ENCODE data around the gene MAP3K3.

Gene MAP3K3

DNA sequence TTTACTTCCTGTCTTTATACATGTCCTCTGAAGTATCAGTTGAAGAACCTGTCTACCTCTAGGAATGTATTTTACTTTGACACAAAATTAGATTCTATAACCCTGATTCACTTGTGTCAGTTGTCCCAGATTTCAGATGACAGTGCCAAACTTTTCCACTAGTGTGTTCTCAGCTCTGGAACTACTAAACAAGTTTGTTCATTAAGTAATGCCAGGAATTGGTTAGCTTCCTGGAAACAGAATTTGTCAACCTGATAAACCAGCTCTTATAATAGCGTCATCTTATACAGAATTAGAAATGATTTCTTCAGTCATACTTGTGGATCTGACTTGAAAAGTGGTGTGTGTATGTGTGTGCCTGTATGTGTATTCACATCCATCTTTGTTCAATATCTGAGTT, 7.4 kb downstream of the MAP3K3 start:
- Mint-ChIP-seq H3K27me3 (no peaks in the 10 kb centered on the region), H3K4me3 (no peak overlapping the region), H3K36me3 (ENCODE audit: insufficient read depth) (peaks cover 28% of the 10 kb centered on the region), H3K4me1 (ENCODE audit: low read depth in 2 of 2) (peaks cover 32 to 36% of the 10 kb centered on the region in 2 donors), H3K9me3 (no peaks in the 10 kb centered on the region), H3K27ac (no peak overlapping the region)
- no peak for DNase-seq
- ATAC-seq (replicated peaks) = no peak

DNA sequence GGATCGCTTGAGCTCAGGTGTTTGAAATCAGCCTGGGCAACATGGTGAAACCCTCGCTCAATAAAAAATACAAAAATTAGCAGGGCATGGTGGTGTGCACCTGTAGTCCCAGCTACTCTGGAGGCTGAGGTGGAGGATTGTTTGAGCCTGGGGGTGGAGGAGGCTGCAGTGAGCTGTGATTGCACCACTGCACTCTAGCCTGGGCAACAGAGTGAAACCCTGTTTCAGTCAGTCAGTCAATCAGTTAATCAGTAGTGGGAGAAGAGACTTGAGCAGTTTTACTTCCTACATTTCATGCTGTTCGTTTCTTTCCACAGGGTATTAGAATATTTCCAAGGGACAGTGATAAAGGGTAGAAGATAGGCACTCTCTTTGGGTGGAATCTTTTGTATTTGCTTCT, 8.8 kb downstream of the MAP3K3 start:
- Mint-ChIP-seq H3K4me1 (ENCODE audit: low read depth in 2 of 2) (peaks cover 28 to 29% of the 10 kb centered on the region in 2 donors), H3K4me3 (no peak overlapping the region), H3K9me3 (no peaks in the 10 kb centered on the region), H3K27ac (no peak overlapping the region), H3K36me3 (ENCODE audit: insufficient read depth) (peaks cover 37% of the 10 kb centered on the region), H3K27me3 (no peaks in the 10 kb centered on the region)
- no peak for DNase-seq
- no peak for ATAC-seq (replicated peaks)

DNA sequence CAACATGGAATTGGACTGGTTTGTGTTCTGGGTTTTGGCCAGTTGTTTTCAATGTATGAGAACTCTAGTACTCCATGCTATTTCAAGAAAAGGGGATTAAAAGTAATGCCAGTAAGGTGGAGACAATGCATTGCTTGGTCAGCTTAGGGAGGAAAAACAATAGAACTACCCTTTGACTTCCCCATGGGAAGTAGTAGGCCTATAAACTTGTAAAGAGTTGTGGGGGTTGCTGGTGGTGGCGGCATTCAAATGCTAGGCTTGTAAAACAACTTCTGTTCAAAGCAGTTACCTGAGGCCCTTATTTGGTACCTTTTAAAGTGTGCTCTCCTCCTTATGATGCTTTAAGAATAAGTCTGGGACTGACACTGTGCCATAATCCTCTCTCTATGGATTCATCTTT, 9.4 kb downstream of the MAP3K3 start:
- peaks cover 26 to 27% of the 10 kb centered on the region in 2 donors for H3K4me1 Mint-ChIP-seq (ENCODE audit: low read depth in 2 of 2)
- ATAC-seq (replicated peaks) (no peak), DNase-seq (no peak)
- H3K27me3 Mint-ChIP-seq = no peaks in the 10 kb centered on the region
- H3K9me3 Mint-ChIP-seq = no peaks in the 10 kb centered on the region
- H3K36me3 Mint-ChIP-seq (ENCODE audit: insufficient read depth) = peaks cover 43% of the 10 kb centered on the region
- no peak overlapping the region for H3K4me3 Mint-ChIP-seq
- H3K27ac Mint-ChIP-seq = no peak overlapping the region

DNA sequence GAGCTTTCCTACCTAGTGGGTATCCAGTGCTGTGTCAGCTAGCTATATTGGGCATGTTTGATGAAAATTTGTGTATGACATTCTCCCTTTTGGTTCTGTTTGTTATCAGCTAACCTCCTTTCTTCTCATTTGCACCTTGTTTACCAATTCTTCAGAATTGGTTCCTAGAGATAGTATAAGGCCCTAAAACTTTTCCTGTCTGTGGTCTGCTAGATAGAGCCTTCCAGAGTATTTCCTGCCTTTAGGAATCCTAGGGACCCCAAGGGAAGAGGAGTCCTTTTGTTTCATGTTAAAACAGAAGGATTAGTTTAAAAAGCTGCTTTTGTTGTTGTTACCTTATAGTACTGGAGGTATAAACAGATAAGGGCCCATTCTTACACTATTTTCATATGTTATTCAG, 11.5 kb downstream of the MAP3K3 start:
- Mint-ChIP-seq H3K36me3 (ENCODE audit: insufficient read depth) (peaks cover 47% of the 10 kb centered on the region), H3K27ac (peak overlapping the region in 1 of 2 donors; percentile 21), H3K4me3 (no peak overlapping the region), H3K27me3 (no peaks in the 10 kb centered on the region), H3K9me3 (no peaks in the 10 kb centered on the region), H3K4me1 (ENCODE audit: low read depth in 2 of 2) (peaks cover 16 to 22% of the 10 kb centered on the region in 2 donors)
- ATAC-seq (replicated peaks) (no peak), DNase-seq (no peak)

DNA sequence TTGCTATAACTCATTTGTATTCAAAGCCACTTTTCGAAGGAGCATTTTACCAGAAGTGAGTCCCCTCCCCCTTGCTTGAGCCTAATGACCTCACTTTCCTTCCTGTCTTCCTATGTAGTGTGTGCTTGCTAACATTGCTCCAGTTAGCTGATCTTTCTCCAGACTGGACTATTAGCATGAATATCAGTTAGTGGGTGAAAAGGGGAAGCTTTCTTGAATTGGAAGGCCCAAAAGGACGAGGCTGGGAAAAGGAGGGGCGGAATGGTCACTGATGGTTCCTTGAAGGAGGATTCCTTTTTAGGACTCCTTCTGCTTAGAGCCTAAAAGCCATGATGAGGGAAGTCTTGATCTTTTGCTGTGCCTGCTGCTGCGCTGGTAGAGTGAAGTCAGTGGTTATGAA, 11.9 kb downstream of the MAP3K3 start:
- peak overlapping the region in 1 of 2 donors; percentile 21 for H3K27ac Mint-ChIP-seq
- H3K27me3 Mint-ChIP-seq = no peaks in the 10 kb centered on the region
- H3K36me3 Mint-ChIP-seq (ENCODE audit: insufficient read depth) = peaks cover 43% of the 10 kb centered on the region
- H3K4me1 Mint-ChIP-seq (ENCODE audit: low read depth in 2 of 2) = peaks cover 18 to 25% of the 10 kb centered on the region in 2 donors
- H3K9me3 Mint-ChIP-seq = no peaks in the 10 kb centered on the region
- H3K4me3 Mint-ChIP-seq = no peak overlapping the region
- DNase-seq (no peak), ATAC-seq (replicated peaks) (no peak)

DNA sequence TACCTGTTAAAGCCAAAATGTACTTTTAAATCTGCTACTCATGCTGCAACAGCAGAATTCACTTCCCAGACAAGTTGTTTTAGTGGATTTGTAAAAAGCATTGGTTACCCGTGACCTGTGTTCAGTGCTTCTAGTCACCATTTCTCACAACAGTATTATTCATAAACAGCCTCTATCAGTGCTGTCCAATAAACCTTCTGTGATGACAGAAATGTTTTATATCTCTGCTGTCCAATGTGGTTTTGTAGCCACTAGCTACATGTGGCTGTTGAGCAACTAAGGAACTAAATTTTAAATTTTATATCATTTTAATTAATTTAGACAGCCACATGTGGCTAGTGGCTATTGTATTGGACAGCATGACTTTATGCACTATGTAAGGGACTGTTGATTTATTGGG, 12.6 kb downstream of the MAP3K3 start:
- ATAC-seq (replicated peaks) = no peak
- peaks cover 41% of the 10 kb centered on the region for H3K36me3 Mint-ChIP-seq (ENCODE audit: insufficient read depth)
- H3K27ac Mint-ChIP-seq = no peak overlapping the region
- peaks cover 19 to 24% of the 10 kb centered on the region in 2 donors for H3K4me1 Mint-ChIP-seq (ENCODE audit: low read depth in 2 of 2)
- no peaks in the 10 kb centered on the region for H3K27me3 Mint-ChIP-seq
- H3K4me3 Mint-ChIP-seq = no peak overlapping the region
- DNase-seq = no peak
- no peaks in the 10 kb centered on the region for H3K9me3 Mint-ChIP-seq

DNA sequence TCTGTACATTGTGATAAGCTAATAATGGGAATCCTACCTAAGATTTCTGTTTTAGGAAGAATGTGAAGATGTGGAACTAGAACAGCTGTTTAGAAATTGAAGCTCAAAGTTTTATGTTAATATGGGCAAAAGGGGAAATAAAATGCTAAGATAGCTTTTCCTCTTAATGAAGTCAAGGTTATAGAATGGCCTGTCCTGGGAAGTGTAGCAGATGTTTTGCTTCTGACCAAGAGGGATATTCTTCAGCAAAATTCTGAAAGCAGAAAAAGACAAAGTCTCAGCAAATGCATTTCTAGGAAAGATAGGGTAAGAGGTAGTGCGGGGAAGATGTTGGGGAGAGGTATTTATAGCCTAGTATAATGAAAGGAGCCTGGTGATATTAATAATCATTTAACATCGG, 13.1 kb downstream of the MAP3K3 start:
- no peak overlapping the region for H3K27ac Mint-ChIP-seq
- H3K4me1 Mint-ChIP-seq (ENCODE audit: low read depth in 2 of 2) = peaks cover 21 to 26% of the 10 kb centered on the region in 2 donors
- no peaks in the 10 kb centered on the region for H3K9me3 Mint-ChIP-seq
- H3K36me3 Mint-ChIP-seq (ENCODE audit: insufficient read depth) = peaks cover 43% of the 10 kb centered on the region
- H3K4me3 Mint-ChIP-seq = no peak overlapping the region
- DNase-seq = no peak
- ATAC-seq (replicated peaks) = no peak
- no peaks in the 10 kb centered on the region for H3K27me3 Mint-ChIP-seq

DNA sequence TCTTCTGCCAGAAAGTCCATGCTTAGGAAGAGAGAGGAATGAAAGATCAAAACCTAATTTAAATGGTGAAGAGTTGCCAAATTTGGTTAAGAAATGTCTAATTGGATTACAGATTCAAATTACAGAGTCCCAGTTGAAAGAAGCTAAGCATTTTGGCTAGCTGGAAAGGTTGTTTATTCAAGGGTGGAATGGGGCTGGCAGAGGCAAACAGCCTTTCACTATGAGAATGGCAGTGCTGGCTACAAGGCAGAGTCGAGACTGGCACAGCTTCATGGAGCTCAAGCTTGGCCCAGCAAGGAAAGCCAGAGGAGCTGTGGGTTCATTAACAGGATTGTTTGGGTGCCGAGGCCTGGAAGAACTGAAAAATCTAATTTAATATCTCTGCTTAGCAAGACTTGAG, 13.6 kb downstream of the MAP3K3 start:
- Mint-ChIP-seq H3K4me1 (ENCODE audit: low read depth in 2 of 2) (peaks cover 19 to 24% of the 10 kb centered on the region in 2 donors), H3K4me3 (no peak overlapping the region), H3K27me3 (no peaks in the 10 kb centered on the region), H3K36me3 (ENCODE audit: insufficient read depth) (peaks cover 41% of the 10 kb centered on the region), H3K27ac (no peak overlapping the region), H3K9me3 (no peaks in the 10 kb centered on the region)
- no peak for DNase-seq
- no peak for ATAC-seq (replicated peaks)

DNA sequence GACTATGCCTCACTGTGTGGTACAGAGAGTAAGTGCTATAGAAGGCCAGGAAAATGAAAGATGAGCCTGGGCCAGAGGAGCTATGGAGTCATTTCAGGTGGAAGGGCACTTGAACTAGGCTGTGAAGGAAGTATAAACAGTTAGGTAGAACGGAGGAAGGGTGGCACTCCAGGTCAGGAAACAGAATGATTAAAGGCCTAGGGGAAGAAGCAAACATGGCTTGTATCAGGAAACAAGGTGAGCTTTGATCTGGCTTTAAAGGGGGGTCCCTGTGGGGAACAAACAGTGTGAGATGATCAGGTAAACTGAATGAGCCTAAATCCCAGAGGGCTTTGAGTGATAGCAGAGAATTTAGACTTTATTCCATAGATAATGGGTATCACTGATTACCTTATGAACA, 16.9 kb downstream of the MAP3K3 start:
- H3K27ac Mint-ChIP-seq = peak overlapping the region in 1 of 2 donors; percentile 44
- DNase-seq = no peak
- H3K36me3 Mint-ChIP-seq (ENCODE audit: insufficient read depth) = peaks cover 31% of the 10 kb centered on the region
- no peak for ATAC-seq (replicated peaks)
- H3K4me1 Mint-ChIP-seq (ENCODE audit: low read depth in 2 of 2) = peaks cover 13 to 16% of the 10 kb centered on the region in 2 donors
- H3K9me3 Mint-ChIP-seq = no peaks in the 10 kb centered on the region
- no peak overlapping the region for H3K4me3 Mint-ChIP-seq
- no peaks in the 10 kb centered on the region for H3K27me3 Mint-ChIP-seq

DNA sequence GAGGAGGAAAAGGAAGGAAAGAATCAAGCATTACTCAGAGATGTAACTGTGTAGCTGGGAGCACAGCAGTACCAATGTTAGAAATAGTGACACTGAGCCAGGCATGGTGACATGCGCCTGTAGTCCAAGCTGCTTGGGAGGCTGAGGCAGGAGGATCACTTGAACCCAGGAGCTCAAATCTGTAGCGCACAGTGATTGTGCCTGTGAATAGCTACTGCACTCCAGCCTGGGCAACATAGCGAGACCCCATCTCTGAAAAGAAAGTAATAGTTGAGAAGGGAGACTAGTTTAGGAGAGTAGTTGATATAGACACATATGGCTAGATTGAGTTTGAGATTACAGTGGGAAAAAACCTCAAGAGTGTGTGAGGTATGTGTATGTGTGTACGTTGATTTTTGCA, 17.8 kb downstream of the MAP3K3 start:
- Mint-ChIP-seq H3K4me3 (no peak overlapping the region), H3K27me3 (no peaks in the 10 kb centered on the region), H3K9me3 (no peaks in the 10 kb centered on the region), H3K4me1 (ENCODE audit: low read depth in 2 of 2) (peaks cover 10 to 20% of the 10 kb centered on the region in 2 donors), H3K27ac (no peak overlapping the region), H3K36me3 (ENCODE audit: insufficient read depth) (peaks cover 26% of the 10 kb centered on the region)
- DNase-seq (no peak), ATAC-seq (replicated peaks) (no peak)

DNA sequence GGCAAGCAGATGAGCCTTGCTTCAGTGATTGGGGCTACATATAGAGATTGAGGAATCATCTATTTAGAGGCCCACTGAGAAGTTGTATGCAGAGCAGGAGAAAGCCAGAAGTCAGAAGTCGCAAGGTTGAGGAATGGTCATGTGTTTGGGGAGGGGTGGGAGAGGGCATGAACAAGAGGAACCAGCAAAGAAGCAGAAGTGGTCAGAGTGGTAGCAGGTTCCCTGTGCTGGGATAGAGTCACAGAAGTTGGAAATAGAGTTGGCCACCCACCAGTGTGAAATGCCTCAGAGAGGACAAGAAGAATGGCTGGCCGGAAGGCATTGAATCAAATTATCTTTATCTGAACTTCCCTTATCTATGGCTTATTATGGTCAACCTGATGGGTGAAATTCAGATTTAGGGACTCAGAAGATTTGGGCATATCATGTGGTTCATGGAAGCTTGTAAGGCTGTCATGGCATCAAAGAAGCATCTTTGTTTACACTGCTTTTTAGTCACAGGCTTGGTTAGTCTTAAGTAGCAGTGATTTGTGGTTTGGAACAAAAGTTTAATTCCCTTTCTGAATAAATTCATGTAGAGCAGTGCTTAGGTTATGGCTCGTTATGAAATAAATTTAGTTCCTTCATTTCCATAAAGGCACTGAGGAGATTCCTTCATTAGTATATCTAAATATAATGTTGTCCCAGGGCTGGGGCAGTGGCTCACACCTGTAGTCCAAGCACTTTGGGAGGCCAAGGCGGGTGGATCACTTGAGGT, 19.7 kb downstream of the MAP3K3 start:
- DNase-seq (no peak), ATAC-seq (replicated peaks) (peak; percentile 31)
- Mint-ChIP-seq H3K4me1 (ENCODE audit: low read depth in 2 of 2) (peaks cover 9 to 18% of the 10 kb centered on the region in 2 donors), H3K36me3 (ENCODE audit: insufficient read depth) (peaks cover 13% of the 10 kb centered on the region), H3K9me3 (no peaks in the 10 kb centered on the region), H3K27me3 (no peaks in the 10 kb centered on the region), H3K27ac (peak overlapping the region in 1 of 2 donors; percentile 15), H3K4me3 (no peak overlapping the region)

DNA sequence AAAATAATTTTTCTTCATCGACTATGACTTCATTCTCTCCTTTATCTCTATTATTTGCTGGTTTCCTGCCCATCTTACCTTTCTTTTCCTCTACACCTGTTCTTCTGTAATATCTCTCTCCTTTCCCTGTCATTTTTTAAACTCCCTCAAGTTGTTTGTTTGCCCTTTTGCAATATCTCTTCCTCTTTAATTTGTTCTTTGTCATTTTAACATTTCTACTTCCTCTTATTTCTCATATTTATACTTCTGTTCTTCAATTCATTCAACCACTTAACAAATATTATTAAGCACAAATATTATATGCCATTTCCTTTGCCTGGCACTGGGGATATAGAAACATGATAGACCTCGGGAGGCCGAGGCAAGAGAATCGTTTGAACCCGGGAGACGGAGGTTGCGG, 22.6 kb downstream of the MAP3K3 start:
- no peak overlapping the region for H3K4me3 Mint-ChIP-seq
- no peaks in the 10 kb centered on the region for H3K27me3 Mint-ChIP-seq
- DNase-seq (no peak), ATAC-seq (replicated peaks) (no peak)
- peaks cover 8% of the 10 kb centered on the region for H3K36me3 Mint-ChIP-seq (ENCODE audit: insufficient read depth)
- H3K9me3 Mint-ChIP-seq = no peaks in the 10 kb centered on the region
- H3K4me1 Mint-ChIP-seq (ENCODE audit: low read depth in 2 of 2) = peaks cover 14 to 30% of the 10 kb centered on the region in 2 donors
- H3K27ac Mint-ChIP-seq = peak overlapping the region in 1 of 2 donors; percentile 19

DNA sequence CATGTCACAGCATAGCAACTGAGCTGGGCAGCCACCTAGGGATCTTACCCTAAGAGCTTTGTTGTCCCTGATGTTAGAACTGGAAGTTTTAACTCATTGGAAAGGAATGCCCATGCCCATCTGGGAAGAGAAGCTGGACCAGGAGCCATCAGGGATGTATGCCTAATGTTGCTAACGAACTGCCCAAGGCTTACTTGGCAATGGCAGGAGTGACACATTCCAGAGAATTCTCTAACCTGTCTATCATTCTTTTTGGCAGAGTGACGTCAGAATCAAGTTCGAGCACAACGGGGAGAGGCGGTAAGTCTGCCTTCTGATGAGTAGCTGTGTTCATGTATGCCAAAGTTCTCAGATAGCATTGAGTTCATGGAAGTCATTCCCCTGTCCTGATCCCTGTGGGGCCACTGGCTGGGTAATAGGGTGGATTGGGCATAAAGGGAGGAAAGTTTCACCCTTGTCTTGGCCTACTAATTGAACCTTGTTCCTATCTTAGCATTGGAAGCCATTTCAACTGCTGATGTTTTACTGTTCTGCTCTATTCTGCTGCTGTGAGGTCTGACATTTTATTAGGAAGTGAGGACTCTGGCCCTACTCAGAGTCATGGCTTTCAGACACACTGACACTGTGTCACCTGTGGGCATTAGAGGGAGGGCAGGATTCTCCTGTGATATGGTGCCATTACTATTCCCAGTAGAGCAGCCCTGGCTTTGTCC, 23.7 kb downstream of the MAP3K3 start:
- Mint-ChIP-seq H3K4me3 (no peak overlapping the region), H3K36me3 (ENCODE audit: insufficient read depth) (peaks cover 5% of the 10 kb centered on the region)

DNA sequence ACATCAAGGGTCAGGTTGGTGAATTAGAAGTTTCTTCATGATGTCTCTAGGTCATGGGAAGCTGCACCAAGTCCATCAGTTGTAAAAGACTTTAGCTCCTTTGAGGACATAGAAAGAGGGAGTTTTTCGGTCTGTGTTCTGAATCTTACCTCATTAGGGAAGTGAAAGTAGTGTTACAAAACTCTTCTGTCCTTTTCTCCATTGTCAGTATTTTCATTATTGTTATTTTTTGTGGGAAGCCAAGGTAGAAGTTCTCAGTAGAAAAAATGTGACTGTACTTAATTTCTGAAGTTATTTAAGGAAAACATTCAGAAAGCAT, 24.2 kb downstream of the MAP3K3 start:
- Mint-ChIP-seq H3K4me1 (ENCODE audit: low read depth in 2 of 2) (peaks cover 11 to 30% of the 10 kb centered on the region in 2 donors), H3K27me3 (no peaks in the 10 kb centered on the region), H3K9me3 (no peaks in the 10 kb centered on the region), H3K4me3 (no peak overlapping the region), H3K27ac (peak overlapping the region in 1 of 2 donors; percentile 53), H3K36me3 (ENCODE audit: insufficient read depth) (peaks cover 8% of the 10 kb centered on the region)
- DNase-seq (no peak), ATAC-seq (replicated peaks) (no peak)

More for the DNA sequence above, 23.7 kb downstream of the MAP3K3 start:
- DNase-seq (no peak), ATAC-seq (replicated peaks) (no peak)
- Mint-ChIP-seq H3K9me3 (no peaks in the 10 kb centered on the region), H3K4me1 (ENCODE audit: low read depth in 2 of 2) (peaks cover 13 to 30% of the 10 kb centered on the region in 2 donors), H3K27me3 (no peaks in the 10 kb centered on the region), H3K27ac (peak overlapping the region in 1 of 2 donors; percentile 53)

Measured in effector memory CD8-positive, alpha-beta T cell (primary cell).